OCI-LY7 (cell line): ENCODE results near the gene KIAA0513.

ENCODE experiments used
- CTCF ChIP-seq: fragments of 200-600 bp; sonication (generic); conservative IDR thresholded peaks from 2 replicates; pipeline ENCODE4 v1.5.1; 2014; ENCODE audit warnings: mild to moderate bottlenecking, antibody characterized with exemption, low read length, moderate library complexity, mixed read lengths
- EZH2phosphoT487 ChIP-seq: fragments of 200-600 bp; sonication (generic); IDR thresholded peaks from 2 replicates; pipeline ENCODE4 v1.6.1; 2018; ENCODE audit warnings: low read depth, borderline replicate concordance, mild to moderate bottlenecking, mixed run types, antibody characterized with exemption, low read length, moderate library complexity, mixed read lengths

- no peak for TF ChIP-seq CTCF
- no peak for TF ChIP-seq EZH2phosphoT487
Observed at GRCh38 chr16:85125570-85126393, 98.2 kb downstream of the KIAA0513 start.
